Body of pancreas (tissue), 4 donors: ENCODE data around the gene RNF32.

Source experiments
- CTCF ChIP-seq, 7 experiments: fragments of 450-650 bp in 4 of 7; fragments of 200-600 bp in 3 of 7; sonication (generic) in 3 of 7; IDR thresholded peaks; one replicate each; pipeline ENCODE4 v1.5.1; 2016 to 2019; ENCODE audit warnings: antibody characterized with exemption in 7 of 7
- POLR2A ChIP-seq, 3 donors: fragments of 450-650 bp; IDR thresholded peaks; one replicate each; pipeline ENCODE4 v1.6.1; 2016; ENCODE audit warnings: antibody characterized with exemption in 3 of 3, mild to moderate bottlenecking in 2 of 3

GRCh38 chr7:156625580-156625979, 15.0 kb upstream of the RNF32 start:
- TF ChIP-seq POLR2A (IDR thresholded peaks at IDR 0.05) = no peak
- no peak for TF ChIP-seq CTCF (IDR thresholded peaks at IDR 0.05)
